ENCODE results near the gene EIF2S1.
"Not testable (repeated sequence)": the region's sequence is repeated elsewhere in the genome, so short reads cannot be mapped to it uniquely, and the experiment has no call there.

Gene EIF2S1

DNA sequence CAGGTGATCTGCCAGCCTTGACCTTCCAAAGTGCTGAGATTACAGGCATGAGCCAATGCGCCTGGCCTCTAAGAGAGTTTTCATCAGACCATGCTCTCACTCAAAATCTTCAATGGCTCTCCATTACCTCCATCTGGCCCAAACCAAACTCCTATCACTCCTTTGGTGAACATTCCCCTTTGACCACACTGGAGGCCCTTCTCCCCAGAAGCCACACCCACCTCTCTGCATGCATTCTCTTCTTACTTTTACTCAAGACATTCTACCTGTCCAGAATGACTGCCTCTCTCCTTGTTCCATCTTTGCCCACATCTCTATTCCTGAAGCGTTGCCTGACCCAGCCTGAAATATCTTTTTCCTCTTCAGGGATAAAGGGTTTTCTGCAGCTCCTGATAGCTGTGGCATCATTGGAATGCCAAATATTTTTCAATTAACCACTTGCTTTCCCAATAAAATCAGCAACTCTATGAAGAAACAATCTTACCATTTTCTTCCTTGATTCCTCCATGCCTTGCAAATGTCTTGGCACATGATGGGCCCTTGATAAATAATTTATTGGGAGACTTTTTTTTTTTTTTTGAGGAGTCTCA, 36.3 kb downstream of the EIF2S1 start:
- Histone ChIP-seq H3K27me3 (replicated peaks) (no peaks in the 10 kb centered on the region), H3K4me3 (ENCODE audit: low read depth, low read length) (no peak overlapping the region), H3K36me3 (replicated peaks) (no peaks in the 10 kb centered on the region), H3K27ac (no peak overlapping the region)
- DNase-seq = no peak
- TF ChIP-seq CTCF (IDR thresholded peaks at IDR 0.05; ENCODE audit: low read depth, low read length, missing control alignments) = no peak
- in situ Hi-C loops (cut with HindIII; ENCODE audit: low pct_ligation_motif_present, low sequenced_read_pairs) = no loop called here

GRCh38 chr14:67397536-67397935, 37.4 kb downstream of the EIF2S1 start:
- H3K4me3 ChIP-seq (ENCODE audit: low read depth, low read length) = no peak overlapping the region
- in situ Hi-C loops (cut with HindIII; ENCODE audit: low pct_ligation_motif_present, low sequenced_read_pairs) = no loop called here

GRCh38 chr14:67400434-67400833, 40.3 kb downstream of the EIF2S1 start:
- no peak overlapping the region for H3K4me3 ChIP-seq (ENCODE audit: low read depth, low read length)
- DNase-seq = no peak
- no peak overlapping the region for H3K27ac ChIP-seq
- H3K36me3 ChIP-seq (replicated peaks) = no peaks in the 10 kb centered on the region
- H3K27me3 ChIP-seq (replicated peaks) = no peaks in the 10 kb centered on the region
- in situ Hi-C loops (cut with HindIII; ENCODE audit: low pct_ligation_motif_present, low sequenced_read_pairs) = no loop called here
- TF ChIP-seq CTCF (IDR thresholded peaks at IDR 0.05; ENCODE audit: low read depth, low read length, missing control alignments) = no peak

More at GRCh38 chr14:67397536-67397935, 37.4 kb downstream of the EIF2S1 start:
- Histone ChIP-seq H3K27ac (no peak overlapping the region), H3K27me3 (replicated peaks) (no peaks in the 10 kb centered on the region), H3K36me3 (replicated peaks) (no peaks in the 10 kb centered on the region)
- no peak for TF ChIP-seq CTCF (IDR thresholded peaks at IDR 0.05; ENCODE audit: low read depth, low read length, missing control alignments)
- no peak for DNase-seq

- TF ChIP-seq CTCF (IDR thresholded peaks at IDR 0.05; ENCODE audit: low read depth, low read length, missing control alignments) = no peak
- no peaks in the 10 kb centered on the region for H3K36me3 ChIP-seq (replicated peaks)
- no peak for DNase-seq
- no peak overlapping the region for H3K27ac ChIP-seq
- in situ Hi-C loops (cut with HindIII; ENCODE audit: low pct_ligation_motif_present, low sequenced_read_pairs) = no loop called here
- no peaks in the 10 kb centered on the region for H3K27me3 ChIP-seq (replicated peaks)
- H3K4me3 ChIP-seq (ENCODE audit: low read depth, low read length) = no peak overlapping the region
Measured at GRCh38 chr14:67405771-67406170, 45.6 kb downstream of the EIF2S1 start.

- in situ Hi-C loops (cut with HindIII; ENCODE audit: low pct_ligation_motif_present, low sequenced_read_pairs); H3K27me3 ChIP-seq (replicated peaks); H3K36me3 ChIP-seq (replicated peaks); DNase-seq; H3K27ac ChIP-seq; H3K4me3 ChIP-seq (ENCODE audit: low read depth, low read length): not testable (repeated sequence)
Measured at GRCh38 chr14:67408122-67408801, 48.1 kb downstream of the EIF2S1 start.

DNA sequence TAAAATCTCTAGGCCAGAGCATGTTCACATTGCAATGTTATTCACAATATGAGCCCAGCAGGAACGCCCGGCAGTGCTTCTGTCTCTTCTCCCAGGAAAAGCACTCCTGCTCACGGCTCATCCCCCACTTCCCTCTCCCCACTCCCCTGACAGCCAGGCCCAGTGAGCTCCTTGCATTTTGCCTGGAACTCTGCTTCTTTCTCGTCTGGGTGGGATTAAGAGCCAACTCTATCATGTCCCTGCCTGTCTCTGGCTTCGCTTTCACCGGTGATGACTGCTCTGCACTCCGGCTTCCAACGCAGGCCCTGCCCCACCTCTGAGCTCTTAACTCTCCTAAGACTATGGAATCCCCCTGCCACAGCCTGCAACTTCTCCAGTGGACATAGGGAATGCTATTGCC, 49.3 kb downstream of the EIF2S1 start:
- Histone ChIP-seq H3K27ac (no peak overlapping the region), H3K4me3 (ENCODE audit: low read depth, low read length) (no peak overlapping the region), H3K36me3 (replicated peaks) (no peaks in the 10 kb centered on the region), H3K27me3 (replicated peaks) (no peaks in the 10 kb centered on the region)
- DNase-seq = no peak
- TF ChIP-seq CTCF (IDR thresholded peaks at IDR 0.05; ENCODE audit: low read depth, low read length, missing control alignments) = no peak
- in situ Hi-C loops (cut with HindIII; ENCODE audit: low pct_ligation_motif_present, low sequenced_read_pairs) = no loop called here

Data from brain microvascular endothelial cell (primary cell).